ENCODE data around the gene GNS.
A peak's percentile ranks its signal among the peaks of the same experiment; 100 is the strongest.

Gene GNS

GRCh38 chr12:64759035-64759894, at the start of gene GNS:
TSS of gene GNS (minus strand) at chr12:64759406. CDS start at chr12:64759276, 130 bp downstream.
- peak; percentile 99 for DNase-seq

DNA sequence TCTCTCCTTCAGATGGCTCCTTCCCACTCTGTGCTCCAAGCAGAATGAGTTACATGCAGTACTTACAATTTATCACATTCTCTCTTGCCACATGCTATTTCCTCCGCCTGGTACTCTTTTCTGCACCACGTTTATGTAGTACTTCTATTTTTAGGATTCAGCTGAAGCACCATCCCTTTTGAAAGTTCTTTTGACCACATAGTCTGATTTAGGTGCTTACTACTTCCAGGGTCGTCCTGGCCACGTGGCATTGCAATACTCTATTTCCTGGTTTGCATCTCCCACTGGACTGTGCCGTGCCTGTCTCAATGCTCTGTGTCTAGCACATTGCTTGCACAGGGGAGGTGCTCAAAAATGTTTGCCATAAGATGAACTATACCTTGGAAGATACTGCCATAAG, 48.9 kb upstream of the GNS start:
- DNase-seq: no peak

- no peak for DNase-seq
These were observed 47.6 kb upstream of the GNS start for GRCh38 chr12:64806593-64807460.

DNA sequence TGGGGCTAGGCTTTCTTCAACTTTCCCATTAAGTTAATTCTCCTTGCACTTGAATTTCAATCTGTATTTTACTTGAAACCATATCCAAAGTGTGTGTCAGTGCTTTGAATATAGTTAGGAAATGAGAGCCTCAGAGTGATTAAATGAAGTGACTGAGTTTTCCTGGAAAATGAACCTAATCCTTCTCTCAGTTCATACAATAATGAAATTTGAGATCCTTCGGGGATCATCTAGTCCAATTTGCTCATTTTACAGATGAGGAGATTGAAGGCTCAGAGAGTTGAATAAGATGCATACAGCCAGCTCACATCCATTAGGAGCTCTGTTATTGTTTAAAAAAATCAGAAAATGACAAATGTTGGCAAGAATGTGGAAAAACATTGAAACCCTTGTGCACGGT, 47.0 kb upstream of the GNS start:
- no peak for DNase-seq

DNA sequence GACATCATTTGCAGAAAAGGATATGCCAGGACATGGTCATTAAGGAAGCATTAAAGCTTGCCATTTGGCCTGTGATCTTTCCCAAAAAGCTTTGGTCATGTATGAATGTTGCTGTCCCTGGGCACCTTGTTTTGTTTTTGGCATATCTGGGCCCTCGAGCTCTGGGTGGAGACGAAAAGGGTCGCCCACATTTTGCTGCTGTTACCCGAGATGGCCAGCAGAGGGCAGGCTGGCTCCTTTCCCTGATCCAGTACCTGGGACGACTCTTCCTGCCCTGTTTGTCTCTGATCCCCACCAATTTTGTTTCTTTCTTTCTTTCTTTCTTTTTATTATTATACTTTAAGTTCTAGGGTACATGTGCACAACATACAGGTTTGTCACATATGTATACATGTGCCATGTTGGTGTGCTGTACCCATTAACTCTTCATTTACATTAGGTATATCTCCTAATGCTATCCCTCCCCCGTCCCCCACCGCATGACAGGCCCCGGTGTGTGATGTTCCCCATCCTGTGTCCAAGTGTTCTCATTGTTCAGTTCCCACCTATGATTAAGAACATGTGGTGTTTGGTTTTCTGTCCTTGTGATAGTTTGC, 43.1 kb upstream of the GNS start:
- DNase-seq: peak; percentile 80

DNA sequence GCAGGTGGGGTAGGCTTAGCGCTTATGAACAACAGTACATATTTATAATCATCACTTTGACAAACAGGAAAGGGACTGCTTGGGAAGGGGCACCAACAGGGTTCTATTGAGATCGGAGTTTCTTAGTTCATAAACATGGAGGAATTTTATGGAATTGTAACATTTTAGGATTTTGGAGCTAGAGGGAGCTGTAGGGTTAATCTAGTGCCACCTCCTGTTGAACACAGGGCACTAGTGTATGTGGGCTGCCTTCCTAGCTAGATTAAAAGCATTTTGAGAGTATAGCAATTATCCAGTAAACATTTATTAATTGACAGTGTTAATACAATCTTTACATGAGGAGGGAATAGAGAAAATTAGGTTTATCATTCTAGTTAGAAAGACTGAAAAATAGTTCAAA, 42.2 kb upstream of the GNS start:
- DNase-seq: no peak

DNA sequence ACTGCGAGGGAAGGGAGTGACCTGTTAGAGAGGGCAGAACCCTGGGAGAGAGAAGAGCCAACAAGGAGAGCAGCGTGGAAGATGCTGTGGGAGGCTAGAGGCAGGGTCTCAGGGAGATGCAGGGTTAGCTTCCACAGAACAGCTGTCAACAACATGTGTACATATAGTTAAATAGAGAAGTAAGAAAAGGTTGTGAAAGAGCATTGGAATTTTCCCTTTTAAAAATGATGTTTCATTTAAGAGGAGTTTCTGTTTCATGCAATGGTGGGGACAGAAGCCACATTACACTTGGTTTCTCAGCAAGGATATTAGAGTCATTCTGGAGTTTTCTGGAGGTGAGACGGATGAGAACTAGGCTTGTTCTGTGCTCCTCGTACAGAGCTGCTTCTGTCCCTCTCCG, 41.4 kb upstream of the GNS start:
- DNase-seq: no peak

DNA sequence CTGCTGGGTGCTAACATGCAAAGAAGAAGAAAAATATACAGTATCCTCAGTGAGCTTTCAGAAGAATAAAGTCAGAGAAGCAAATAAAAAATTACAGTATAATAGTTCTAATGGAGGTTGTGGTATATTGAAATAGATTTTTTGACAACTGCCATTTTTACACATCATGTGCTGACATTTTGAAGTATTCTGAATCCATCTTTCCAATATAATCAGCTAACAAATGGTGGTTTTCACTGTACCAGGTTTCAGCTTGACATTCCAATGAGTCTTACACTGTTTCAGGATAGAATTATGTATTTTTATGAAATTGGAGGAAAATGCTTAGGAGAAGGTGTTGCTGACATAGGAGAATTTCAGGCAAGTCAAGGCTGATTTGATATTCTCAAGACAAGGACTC, 39.0 kb upstream of the GNS start:
- no peak for DNase-seq

- no peak for DNase-seq
These were observed 38.0 kb upstream of the GNS start for GRCh38 chr12:64797156-64797555.

DNA sequence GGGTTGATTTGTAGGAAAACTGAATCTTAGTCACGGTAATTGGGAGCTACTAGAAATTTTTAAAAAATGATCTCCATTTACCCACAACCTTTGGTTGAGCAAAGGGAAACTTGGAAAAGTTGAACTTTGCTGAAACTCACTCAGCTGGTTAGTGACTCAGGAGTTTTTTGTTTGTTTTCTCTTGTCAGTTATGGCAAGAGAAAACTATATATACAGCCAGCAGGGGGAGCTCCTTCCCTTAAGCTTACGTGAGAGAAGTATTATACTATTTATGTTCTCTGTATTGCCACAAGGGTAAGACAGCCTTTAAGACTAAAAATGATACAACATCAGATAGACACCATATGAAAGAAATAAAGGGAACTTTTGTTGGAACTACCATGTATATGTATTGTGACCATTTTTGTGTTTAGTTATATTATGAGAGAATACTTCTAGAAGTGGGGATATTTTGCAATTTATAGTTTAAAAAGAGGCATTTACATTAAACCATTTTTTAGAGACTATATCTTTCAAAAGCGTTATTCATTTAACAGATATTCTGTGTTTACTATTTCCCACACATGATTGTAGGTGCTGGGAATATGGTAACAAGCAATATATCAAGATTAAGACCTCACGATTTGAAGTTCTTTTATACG, 37.1 kb upstream of the GNS start:
- peak; percentile 65 for DNase-seq

DNA sequence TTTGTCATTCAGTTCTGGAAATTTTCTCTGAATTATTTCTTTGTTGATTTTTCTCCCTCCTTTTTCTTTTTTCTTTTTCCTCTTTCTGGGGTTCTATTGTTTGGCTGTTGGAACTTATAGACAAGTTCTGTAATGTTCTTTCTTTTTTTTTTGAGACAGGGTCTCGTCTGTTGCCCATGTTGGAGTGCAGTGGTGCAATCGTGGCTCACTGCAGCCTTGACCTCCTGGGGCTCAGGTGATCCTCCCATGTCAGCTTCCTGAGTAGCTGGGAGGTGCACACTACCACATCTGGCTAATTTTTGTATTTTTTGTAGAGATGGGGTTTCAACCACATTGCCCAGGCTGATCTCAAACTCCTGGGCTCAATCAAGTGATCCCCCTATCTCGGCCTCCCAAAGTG, 35.1 kb upstream of the GNS start:
- DNase-seq: no peak

DNA sequence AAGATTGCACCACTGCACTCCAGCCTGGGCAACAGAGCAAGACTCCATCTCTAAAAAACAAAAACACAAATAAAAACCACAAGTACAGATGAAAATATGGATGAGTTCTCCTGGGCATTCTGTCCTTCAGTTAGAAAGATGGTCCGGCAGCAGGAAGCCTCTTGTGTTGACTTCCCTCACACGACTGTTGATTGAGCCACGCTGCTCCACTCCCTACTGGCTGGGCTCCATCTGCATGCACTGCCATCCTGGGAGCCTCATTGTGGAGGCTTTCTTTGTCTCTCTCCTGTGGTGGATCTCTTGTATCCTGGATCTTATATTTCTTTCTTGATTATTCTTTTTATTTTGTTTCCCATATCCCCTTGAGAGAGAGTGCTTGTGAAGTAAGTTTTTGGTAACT, 34.4 kb upstream of the GNS start:
- no peak for DNase-seq

DNA sequence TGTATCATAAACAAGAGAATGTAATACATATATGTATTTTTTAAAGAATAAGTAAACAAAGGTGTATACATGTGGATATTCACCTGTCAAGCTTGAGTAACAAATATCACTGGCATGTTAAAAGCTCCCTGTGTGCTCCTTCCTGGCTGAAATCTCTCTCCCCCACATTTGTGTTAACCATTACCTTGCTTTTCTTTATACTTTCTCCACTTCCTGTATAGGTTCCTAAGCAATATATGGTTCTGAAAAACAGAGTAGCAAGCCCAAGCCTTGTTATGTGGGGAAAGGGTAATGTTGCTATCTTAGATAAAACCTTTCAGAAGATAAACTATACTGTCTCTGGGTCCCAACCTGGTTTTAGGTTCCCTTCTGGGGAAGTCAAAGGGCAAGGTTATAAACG, 32.9 kb upstream of the GNS start:
- no peak for DNase-seq

- no peak for DNase-seq
These were observed 31.8 kb upstream of the GNS start for GRCh38 chr12:64791036-64791435.

DNA sequence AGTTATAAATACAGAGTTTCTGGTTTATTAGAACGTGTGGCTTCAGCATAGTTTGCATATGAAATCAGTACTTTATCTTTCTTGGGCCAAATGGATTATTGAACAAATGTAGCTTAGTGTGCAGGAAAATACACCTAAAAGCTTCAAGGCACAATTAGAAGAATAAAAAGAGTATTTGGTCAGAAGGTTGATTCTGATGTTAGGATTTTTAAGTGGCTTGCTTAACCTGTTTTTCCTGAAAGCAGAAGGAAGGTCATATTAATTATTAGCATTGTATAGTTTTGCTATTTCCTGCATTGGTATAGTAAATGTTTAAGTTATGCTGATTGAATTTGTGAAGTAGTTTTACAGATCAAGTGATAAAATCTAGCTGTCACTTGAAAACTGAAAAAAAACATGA, 31.0 kb upstream of the GNS start:
- no peak for DNase-seq

DNA sequence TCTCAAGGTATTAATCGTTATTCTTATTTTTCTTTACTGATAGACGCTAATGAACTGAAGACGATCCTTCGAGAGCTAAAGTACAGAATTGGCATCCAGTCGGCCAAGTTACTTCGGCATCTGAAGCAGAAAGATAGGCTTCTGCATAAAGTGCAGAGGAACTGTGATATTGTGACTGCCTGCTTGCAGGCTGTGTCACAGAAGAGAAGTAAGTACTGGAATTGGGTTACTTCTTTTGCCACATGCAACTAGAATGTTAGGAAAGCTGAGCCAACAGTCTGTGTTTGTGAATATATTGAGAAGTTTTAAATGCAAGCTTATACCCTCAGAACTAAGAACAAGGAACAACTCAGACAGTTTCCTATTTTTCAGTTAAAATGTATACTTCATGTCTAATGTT, 26.6 kb upstream of the GNS start:
- no peak for DNase-seq

DNA sequence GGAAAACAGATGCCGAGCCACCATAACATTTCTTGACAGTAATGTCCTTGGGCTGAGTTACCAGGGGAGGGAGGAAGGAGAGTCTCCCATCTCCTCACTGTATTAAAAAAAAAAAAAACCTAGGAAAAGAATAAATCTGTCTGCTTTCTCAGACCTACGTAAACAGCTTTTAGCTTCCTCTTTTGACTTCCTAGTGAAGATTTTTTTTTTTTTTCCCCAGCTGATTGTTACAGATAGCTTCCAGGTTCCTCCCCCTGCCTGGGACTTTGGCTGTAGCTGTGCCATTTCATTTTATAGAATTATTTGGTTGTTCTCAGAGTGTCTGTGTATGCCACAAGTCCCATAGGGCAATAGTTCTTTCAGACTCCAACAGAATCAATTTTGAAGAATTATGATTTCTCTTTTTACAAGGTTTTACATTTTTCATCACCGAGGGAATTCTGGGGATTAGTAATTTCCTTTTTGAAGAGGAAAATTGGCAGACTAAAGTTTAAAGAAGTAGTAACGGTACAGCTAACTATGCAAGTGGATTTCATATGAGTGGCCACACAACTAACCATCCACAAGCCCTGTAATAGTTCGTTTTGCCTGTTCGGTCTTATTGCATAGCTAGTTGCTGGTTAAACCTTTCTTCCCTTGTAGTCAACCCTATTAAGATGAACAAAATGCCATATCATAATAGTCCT, 23.1 kb upstream of the GNS start:
- DNase-seq: no peak

GRCh38 chr12:64781280-64782190, 22.3 kb upstream of the GNS start:
- DNase-seq: no peak

GRCh38 chr12:64780531-64781279, 21.5 kb upstream of the GNS start:
- peak; percentile 32 for DNase-seq

- DNase-seq: no peak
These were observed 20.9 kb upstream of the GNS start for GRCh38 chr12:64780132-64780530.
